ENCODE data around the gene LYRM4.
"Not testable (repeated sequence)": the region's sequence is repeated elsewhere in the genome, so short reads cannot be mapped to it uniquely, and the experiment has no call there.

Gene LYRM4

GRCh38 chr6:5139828-5140771 lies 120.7 kb downstream of the LYRM4 start:
- DNase-seq: no peak

GRCh38 chr6:5138995-5139827 lies 121.5 kb downstream of the LYRM4 start:
- no peak for DNase-seq

- DNase-seq: no peak
Measured at GRCh38 chr6:5136851-5137250, 123.9 kb downstream of the LYRM4 start.

- DNase-seq: no peak
Measured at GRCh38 chr6:5135788-5136376, 124.9 kb downstream of the LYRM4 start.

GRCh38 chr6:5133943-5134342 lies 126.8 kb downstream of the LYRM4 start:
- DNase-seq: no peak

- DNase-seq: peak; percentile 73
Measured at GRCh38 chr6:5132731-5133130, 128.0 kb downstream of the LYRM4 start.

- DNase-seq: no peak
Measured at GRCh38 chr6:5130135-5130866, 130.4 kb downstream of the LYRM4 start.

GRCh38 chr6:5128351-5128750 lies 132.4 kb downstream of the LYRM4 start:
- no peak for DNase-seq

GRCh38 chr6:5127106-5127687 lies 133.6 kb downstream of the LYRM4 start:
- DNase-seq: no peak

GRCh38 chr6:5126214-5126613 lies 134.5 kb downstream of the LYRM4 start:
- no peak for DNase-seq

GRCh38 chr6:5125152-5126006 lies 135.4 kb downstream of the LYRM4 start:
- no peak for DNase-seq

GRCh38 chr6:5124526-5124925 lies 136.2 kb downstream of the LYRM4 start:
- no peak for DNase-seq

- DNase-seq: no peak
Measured at GRCh38 chr6:5123296-5124143, 137.2 kb downstream of the LYRM4 start.

- DNase-seq: no peak
Measured at GRCh38 chr6:5122504-5123112, 138.1 kb downstream of the LYRM4 start.

GRCh38 chr6:5121956-5122355 lies 138.8 kb downstream of the LYRM4 start:
- no peak for DNase-seq

GRCh38 chr6:5121479-5121878 lies 139.3 kb downstream of the LYRM4 start:
- no peak for DNase-seq

- DNase-seq: not testable (repeated sequence)
Measured at GRCh38 chr6:5120543-5120942, 140.2 kb downstream of the LYRM4 start.

- no peak for DNase-seq
Measured at GRCh38 chr6:5120011-5120410, 140.7 kb downstream of the LYRM4 start.

GRCh38 chr6:5119090-5119951 lies 141.4 kb downstream of the LYRM4 start:
- DNase-seq: no peak

Data from right forelimb (tissue), 1 donor.